ENCODE data around the gene CBX6.
"Not testable (repeated sequence)": the region's sequence is repeated elsewhere in the genome, so short reads cannot be mapped to it uniquely, and the experiment has no call there.

Gene CBX6

DNA sequence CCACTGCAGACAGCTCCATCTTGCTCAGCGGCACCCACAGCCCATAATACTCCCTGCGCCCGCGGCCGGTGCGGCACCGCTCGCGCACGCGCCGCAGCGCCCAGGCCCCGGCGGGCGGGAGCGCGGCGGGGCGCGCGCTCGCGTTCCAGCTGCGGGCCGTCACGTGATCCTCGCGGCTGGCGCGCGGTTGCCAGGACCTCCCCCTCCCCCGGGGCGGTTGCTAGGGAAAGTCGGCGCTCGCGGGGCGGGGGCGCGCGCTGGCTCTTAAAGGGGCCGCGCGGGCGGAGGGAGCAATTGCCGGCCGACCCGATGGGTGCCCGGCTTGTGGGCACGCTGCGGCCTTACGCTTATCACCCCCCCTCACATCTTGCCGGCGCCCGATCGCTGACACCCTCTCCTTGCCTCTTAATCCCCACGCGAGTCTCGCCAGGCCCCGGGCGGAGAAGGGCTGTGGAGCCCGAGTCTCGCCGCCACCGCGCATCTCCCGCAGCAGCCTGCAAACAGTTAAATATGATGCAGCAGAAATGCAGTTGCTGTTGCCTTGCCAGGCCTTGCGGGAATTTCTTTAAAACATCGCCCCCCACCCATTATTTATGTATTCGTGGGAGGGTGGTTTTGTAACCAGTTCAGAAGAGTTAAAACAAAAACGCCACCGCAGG, at the start of gene CBX6:
Gene CBX6 (minus strand): TSS at position 45 of the 659 bp plus-strand sequence. CDS start 26 bp downstream, at position 19.
- DNase-seq (ENCODE audit: low spot score): peak; percentile 95

DNA sequence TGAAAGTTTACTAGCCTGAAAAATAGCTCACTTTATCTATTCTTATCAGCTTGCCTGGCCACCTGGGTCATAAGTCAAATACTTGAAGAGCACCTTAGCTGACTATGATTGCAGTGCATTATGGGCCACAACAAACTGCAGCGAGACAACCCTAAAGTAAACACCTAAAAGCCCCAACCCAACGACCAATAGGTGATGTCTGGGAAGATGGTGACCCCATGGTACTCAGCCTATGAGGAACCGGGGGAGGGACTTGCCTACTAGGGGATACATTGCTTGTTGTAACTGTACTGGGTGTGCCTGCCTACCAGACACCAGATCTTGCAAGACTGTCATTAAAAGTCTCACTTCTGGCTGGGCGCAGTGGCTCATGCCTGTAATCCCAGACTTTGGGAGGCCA, 49.8 kb upstream of the CBX6 start:
- no peak for DNase-seq (ENCODE audit: low spot score)

DNA sequence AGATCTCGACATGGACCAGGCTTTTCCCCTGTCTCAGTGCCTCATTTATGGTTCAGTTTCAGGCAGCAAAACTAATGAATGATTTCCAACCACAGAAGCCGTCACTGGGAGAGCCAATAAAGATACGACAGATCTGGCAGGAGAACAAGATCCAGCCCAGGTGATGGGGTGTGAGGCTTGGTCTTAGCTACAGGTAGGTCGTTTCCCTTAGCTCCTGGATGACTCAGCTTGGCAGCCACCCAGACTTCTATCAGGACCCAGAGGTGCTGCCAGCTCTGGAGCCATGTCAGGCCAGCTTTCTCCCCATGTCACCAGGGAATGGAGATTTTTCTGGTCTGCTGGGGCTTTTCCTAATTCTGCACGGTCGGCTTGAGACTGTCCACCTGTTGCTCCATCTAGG, 49.1 kb upstream of the CBX6 start:
- DNase-seq (ENCODE audit: low spot score): no peak

DNA sequence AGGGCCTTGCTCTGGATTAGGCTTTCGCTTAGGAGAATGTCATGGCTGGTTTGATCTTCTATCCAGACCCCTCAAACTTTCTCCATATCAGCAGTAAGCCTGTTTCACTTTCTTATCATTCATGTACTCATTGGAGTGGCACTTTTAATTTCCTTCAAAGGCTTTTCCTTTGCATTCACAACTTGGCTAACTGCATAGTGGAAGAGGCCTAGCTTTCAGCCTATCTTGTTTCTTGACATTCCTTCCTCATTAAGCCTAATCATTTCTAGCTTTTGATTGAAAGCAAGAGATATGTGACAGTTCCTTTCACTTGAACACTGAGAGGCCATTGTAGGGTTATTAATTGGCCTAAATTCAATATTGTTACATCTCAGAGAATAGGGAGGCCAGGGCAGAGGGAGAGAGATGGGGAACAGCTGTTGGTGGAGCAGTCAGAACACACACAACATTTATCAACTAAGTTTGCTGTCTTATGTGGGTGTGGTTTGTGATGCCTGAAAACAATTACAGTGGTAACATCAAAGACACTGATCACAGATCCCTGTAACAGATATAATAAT, 47.7 kb upstream of the CBX6 start:
- no peak for DNase-seq (ENCODE audit: low spot score)

DNA sequence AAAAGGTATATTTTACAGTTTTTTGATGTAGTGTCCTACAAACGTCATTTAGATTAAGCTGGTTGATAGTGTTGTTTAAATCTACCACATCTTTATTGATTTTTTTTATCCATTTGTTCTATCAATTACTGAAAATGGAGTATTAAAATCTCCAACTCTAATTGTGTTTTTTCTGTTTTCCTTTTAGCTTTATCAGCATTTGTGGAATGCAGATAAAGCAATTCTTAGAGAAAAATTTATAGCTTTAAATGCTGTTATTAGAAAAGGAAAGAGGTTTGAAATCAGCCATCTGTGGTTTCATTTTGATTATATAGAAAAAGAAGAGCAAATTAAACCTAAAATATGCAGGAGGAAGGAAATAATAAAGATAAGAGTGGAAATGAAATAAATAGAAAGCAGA, 39.4 kb upstream of the CBX6 start:
- no peak for DNase-seq (ENCODE audit: low spot score)

DNA sequence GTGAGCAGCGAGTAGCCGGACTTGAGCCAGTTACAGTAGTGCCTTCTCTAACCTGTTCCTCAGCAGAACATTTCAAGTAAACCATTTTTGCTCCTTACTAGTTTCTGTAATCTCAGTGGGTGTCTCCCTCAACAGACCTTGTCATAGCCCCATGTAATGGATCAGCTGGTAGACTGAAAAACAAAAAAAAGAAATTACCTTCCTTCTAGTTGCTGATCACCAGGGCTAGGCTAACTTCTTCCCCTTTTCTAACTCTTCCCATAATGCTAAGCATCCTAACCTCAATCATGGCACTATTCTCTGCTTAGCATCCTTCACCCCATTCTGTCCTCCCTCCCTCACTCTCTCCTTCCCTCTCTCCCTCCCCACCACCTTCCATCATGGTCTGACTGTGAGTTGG, 35.8 kb upstream of the CBX6 start:
- DNase-seq (ENCODE audit: low spot score): no peak

DNA sequence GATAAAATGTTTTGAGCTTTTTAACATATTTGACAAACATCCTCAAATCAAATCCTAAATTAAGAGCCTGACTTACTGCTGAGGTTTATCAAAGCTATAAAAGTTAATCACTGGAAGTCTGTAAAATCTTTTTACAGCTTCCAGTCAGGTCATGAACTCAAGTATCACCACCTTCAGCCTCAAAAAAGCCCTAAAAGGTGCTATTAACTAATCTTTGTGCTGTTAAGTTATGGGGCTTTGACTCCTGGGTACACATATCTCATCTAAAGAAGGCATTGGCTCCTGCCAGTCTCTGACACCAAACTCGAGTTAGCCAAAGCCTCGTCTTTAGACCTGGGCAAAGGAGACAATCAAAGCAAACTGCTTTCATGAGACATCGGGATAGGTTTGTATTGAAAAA, 34.0 kb upstream of the CBX6 start:
- no peak for DNase-seq (ENCODE audit: low spot score)

DNA sequence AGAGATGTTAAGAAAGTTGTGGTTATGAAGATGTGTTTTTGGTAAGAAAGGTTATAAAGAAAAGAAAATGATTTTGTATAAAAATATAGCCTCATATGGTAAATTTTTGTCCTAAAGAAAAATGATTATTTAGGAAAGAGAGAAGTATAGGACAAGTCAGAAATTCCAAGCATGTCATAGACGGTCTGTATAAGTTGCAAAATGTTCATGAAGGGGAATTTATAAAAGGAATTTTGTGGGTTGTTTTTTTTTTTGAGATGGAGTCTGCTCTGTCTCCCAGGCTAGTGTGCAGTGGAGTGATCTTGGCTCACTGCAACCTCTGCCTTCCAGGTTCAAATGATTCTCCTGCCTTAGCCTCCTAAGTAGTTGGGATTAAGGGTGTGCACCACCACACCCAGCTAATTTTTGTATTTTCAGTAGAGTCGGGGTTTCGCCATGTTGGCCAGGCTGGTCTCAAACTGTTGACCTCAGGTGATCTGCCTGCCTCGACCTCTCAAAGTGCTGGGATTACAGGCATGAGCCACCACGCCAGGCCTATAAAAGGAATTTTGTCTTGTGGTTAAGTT, 32.1 kb upstream of the CBX6 start:
- DNase-seq (ENCODE audit: low spot score): not testable (repeated sequence)

DNA sequence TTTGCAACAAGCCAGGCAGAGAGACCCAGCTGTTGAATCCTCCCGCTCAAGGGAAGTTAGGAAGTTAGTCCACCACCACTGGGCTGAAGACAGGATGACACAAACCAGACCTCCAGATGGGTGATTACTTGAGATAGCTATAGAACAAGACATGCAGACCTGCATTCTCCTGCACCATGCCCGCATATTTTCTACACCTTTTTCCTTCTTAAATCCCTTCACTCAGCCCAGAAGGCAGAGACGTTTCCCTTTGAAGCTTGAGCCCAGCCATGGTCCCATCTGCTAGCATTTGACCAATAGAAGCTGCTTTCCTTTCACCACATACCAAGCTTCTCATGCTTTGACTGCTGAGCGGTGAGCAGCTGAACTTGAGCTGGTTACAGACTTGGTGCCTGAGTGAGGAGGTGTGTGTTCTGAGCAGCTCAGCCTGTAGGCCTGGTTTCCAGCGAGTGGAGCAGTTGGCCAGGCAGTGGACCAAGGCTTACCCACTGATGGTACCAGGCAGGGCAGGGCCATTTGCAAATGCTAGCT, 29.2 kb upstream of the CBX6 start:
- no peak for DNase-seq (ENCODE audit: low spot score)

DNA sequence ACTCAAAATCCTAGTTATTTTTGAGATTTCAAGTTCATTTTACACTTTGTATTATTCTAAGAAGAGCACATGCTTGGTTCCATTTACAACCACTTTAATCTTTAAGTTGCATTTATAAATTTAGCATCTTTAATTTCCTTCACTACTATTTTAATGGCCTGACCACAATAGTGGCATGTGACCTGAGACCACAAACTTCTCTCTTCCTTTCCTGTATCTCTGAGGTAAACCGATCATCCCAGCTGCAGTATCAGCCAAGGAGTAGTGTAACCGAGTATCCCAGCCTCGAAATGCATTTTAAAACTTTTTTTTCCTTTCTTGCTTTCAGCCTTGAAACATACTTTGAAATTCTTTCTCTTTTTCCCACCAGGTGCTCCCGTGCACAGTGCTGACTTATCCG, 28.7 kb upstream of the CBX6 start:
- no peak for DNase-seq (ENCODE audit: low spot score)

DNA sequence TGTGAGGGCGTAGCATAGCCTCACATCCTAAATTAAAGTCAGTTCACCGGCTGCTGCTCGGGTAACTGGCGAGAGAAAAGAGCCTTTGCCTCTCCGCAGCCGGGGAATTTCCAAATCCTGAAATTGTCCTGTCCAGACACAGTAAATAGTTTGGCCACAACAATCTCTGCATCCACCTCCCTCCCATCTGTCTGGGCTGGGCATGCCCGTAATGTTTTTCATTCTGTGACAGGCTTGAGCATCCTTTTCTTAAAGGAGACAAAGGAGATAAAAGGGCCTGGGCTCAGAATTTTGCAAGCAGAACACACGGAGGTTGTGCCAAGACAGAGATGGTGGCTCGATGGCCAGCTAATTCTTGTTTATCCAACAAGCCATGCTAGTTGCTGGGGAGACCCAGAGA, 19.2 kb upstream of the CBX6 start:
- DNase-seq (ENCODE audit: low spot score): no peak

DNA sequence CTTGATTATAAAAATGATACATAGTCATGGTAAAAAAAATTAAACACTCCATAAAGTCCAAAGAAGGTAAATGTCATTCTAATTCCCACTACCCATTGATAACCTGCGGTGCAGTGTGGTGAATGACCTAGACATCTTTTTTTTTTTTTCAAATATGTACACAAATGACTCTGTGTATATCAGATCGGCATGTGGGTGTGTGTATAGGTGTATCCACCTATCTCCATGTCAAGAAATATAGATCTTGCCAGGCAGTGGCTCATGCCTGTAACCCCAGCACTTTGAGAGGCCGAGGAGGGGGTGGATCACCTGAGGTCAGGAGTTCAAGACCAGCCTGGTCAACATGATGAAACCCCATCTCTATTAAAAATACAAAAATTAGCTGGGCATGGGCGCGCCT, 18.4 kb upstream of the CBX6 start:
- DNase-seq (ENCODE audit: low spot score): no peak

DNA sequence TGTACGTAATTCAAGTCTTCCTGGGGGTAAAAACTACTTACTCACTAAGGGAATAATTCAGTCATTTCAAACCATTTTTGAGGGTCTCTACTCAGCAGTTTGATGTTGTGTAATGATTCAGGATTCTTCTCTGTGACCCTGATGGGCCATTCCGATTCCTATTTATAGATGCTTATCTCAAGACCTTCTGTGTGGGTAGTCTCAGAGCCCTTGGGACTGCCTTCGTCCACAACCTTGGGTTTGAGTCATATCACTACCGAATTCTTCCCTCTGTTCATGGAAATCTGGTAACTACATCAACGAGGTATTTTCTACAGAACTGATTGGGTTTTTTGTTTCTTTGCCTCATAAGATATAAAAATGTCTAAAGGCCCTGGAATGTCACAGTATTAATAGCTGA, 14.3 kb upstream of the CBX6 start:
- DNase-seq (ENCODE audit: low spot score): no peak

DNA sequence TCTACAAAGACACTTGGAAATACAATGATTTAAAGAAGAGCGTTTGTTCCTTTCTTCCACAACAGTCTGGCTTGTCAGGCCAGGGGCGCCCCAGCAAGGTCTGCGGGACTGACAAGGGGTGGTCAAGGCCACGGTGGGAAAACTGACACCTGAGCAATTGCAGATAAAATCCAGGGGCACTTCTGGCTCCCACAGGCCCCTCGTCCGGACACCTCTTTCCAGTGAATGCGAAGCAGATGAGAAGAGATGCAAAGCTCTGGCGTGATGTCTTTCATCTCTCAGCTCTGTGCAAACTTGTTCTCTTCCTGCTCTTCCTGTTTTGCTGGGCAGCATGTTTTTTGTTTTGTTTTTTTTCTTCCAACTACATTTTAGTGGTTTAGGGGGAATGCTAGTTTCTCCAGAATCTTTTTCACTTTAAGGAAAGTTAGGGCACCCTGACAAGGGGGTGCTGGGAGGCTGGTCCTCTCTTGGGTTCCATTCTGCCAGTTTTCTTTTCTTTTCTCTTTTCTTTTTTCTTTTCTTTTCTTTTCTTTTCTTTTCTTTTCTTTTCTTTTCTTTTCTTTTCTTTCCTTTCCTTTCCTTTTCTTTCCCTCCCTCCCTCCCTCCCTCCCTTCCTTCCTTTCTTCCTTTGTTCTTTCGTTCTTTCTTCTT, 11.1 kb upstream of the CBX6 start:
- DNase-seq (ENCODE audit: low spot score): no peak

DNA sequence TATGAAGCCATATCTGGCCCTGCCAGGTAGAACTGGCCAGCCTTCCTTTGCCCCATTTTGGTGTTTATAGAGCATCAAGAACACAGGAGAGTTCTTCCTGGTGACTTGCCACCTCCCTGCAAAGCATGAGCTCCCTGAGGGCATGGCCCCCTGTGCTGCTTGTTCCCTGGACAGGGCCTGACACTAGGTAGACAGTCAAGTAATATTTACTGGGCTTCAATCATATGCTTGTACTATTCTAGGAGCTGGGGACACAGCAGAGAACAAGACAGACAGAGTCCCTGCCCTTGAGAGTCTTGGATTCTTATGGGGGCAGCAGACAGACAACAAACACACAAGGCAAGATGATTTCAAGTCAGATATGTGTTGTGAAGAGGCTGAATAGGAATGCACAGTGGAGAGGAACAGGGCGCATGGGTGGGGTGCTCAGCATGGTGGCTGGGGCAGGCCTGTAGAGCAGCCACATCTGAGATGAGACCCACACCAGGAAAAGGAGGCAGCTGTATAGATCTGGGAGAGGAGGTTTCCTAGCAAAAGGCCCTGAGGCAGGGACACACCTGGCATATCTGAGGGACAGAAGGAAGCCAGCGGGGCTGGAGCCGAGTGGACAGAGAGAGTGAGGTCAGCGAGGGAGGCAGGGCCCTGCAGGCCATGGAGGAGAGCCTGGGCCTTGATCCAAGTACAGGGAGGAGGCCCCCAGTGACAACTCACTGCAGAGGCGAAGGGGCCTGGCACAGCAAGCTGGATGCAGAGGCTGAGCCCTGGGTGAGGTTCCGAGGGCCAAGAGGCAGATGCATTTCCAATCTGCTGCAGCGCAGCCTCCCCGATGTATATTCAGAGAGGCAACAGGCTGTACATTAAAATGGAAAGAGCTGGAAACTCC, 10.2 kb upstream of the CBX6 start:
- no peak for DNase-seq (ENCODE audit: low spot score)

DNA sequence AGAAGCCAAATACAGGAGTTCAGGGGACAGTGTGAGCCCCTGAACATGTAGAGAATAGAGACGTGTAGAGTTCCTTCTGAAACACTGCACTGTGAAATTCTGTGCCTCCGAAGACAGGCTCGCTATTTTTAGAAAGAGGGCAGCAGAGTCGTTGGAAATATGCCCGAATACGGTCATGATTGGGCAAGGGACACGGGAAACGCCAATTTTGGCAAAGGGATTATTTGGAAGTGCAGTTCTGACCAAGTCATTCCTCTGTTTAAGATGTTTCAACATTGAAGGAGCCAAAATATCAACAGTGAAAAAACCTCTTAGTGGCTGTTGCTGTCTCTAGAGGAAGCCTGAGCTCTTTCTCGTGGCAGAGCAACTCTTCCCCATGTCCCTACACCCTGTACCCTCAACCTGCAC, 9.5 kb upstream of the CBX6 start:
- no peak for DNase-seq (ENCODE audit: low spot score)

DNA sequence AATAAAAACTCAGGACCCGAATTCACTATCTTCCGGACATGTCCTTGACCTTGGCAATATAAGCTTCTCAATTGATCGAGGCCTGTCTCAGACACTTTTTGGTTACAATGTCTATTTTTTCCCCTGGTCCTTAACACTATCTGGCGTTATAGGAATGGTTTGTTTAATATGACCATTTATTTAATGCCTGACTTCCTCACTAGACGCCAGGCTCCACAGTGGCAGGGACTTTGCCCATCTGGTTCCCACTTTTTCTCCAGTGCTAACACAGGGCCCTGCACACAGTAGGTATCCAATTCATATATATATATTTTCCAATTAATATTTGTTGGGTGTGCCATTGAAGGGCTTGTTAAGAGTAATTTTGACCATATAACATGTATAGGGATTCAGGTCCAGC, 7.9 kb upstream of the CBX6 start:
- no peak for DNase-seq (ENCODE audit: low spot score)

DNA sequence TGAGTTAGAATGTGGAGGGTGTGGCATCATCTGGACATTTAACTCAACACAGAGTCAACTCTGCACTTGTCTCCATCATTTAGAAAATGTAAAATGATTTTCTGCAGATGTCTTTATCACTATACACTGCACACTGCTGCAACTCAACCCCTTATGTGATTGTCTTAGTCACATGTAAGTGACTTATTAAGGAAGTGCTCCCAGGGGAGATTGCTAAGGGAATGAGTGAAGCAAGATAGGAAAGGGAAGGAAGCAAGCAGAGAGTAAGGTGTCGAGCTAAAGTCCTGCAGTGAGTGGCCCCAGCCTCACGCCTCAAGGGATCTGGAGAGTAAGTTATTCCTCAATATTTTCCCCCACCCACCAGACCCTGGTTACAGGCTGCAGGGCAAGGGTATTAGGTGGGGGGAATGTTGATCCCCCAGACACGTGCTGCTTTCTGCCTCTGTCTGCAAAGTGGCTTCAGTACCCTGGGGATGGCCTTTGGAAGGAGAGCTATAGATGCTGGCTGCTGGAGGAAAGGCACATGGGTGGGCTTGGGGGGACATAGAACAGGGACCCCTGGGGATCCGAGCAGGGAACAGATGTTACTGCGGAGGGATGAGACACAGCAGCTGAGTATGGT, 7.2 kb upstream of the CBX6 start:
- no peak for DNase-seq (ENCODE audit: low spot score)

DNA sequence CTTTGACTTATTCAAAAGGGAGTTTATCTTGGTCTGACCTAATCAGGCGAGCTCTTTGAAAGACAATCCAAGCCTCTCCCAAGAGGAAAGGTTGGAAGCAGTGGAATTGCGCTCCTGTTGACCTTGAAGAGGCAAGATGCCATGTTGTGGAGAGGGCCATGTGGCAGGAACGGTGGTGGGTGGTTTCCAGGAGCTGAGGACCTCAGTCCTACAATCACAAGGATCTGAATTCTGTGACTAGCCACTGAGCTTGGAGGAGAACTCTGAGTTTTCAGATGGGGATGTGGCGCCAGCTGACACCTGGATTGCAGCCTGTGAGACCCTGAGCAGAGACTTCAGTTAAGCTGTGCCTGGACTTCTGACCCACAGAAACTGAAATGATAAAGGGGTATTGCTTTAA, 6.0 kb upstream of the CBX6 start:
- DNase-seq (ENCODE audit: low spot score): no peak

DNA sequence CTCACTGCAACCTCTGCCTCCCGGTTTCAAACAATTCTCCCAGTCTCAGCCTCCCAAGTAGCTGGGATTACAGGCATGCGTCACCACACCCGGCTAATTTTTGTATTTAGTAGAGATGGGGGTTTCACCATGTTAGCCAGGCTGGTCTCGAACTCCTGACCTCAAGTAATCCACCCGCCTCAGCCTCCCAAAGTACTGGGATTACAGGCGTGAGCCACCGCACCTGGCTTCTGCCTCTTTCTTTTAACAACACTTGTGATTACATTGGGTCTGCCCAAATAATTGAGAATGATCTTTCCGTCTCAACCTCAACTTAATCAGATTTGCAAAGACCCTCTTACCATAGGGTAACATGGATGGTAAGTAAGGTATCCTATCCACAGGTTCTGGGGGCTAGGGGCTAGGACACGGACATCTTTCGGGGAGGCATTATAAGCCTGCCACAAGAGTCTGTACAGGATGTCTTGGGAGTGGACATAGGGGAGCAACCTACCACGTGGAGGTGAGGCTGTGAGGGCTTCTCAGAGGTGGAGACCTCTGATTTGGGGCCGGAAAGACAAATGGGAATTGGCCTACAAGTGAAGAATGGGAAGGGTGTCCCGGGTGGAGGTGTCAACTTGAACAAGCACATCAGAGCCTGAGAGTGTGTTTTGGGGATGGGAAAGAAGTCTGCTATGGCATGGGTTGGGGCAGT, 2.7 kb upstream of the CBX6 start:
- DNase-seq (ENCODE audit: low spot score): no peak

Data from putamen (tissue), 1 donor.